Lower leg skin (tissue), 4 donors: Measurements from ENCODE around the gene BPIFB2. TPM values are rescaled to one million over a fixed set of nuclear protein-coding genes. Genes with fewer than 3 reads are reported as not detected.

Experiments used
- DNase-seq, 2 donors: peaks; one replicate each; pipeline ENCODE4 v3.0.0-alpha.2; 2019; ENCODE audit warnings: low spot score in 2 of 2
- H3K4me3 ChIP-seq: fragments of 200-600 bp; sonication (generic); 2 replicates; pipeline ENCODE4 v1.5.1; 2017; ENCODE audit warnings: mild to moderate bottlenecking, low read depth; ENCODE audit not compliant: poor library complexity, severe bottlenecking
- CTCF ChIP-seq, 3 donors: fragments of 450-650 bp; IDR thresholded peaks; one replicate each; pipeline ENCODE4 v1.5.1; 2016; ENCODE audit warnings: antibody characterized with exemption in 3 of 3, mild to moderate bottlenecking in 3 of 3, moderate library complexity in 2 of 3
- POLR2A ChIP-seq, 2 donors: fragments of 450-650 bp; IDR thresholded peaks; one replicate each; pipeline ENCODE4 v1.6.1; 2016 to 2017; ENCODE audit warnings: antibody characterized with exemption in 2 of 2, mild to moderate bottlenecking in 1 of 2, moderate library complexity in 1 of 2
- WGBS, 2 donors: methylation state at CpG; one replicate each; pipeline ENCODE4 v1.1.5; 2018; 5-methylcytosine and 5-hydroxymethylcytosine counted together
- intact Hi-C: fragments of 100-400 bp; cut with DNase I; formaldehyde crosslinking; loops from one replicate; pipeline ENCODE4 v1.15.0; 2023; ENCODE audit warnings: low total_unique reads
- total RNA-seq, 4 donors: library from RNA; depleted of rRNA; stranded (reverse); fragments of >200 nt; gene quantifications; one replicate each; pipeline ENCODE4 v1.1.0, GENCODE V29; 2016

Gene BPIFB2
- not detected for total RNA-seq

- intact Hi-C loops = no loop called here
- no peak for DNase-seq
- H3K4me3 ChIP-seq = no peak within 1 kb of the TSS
- 83 to 86% methylated on average over 10 to 11 of the region's 11 CpGs for WGBS, 2 donors
- no peak for TF ChIP-seq POLR2A (IDR thresholded peaks at IDR 0.05)
- no peak for TF ChIP-seq CTCF (IDR thresholded peaks at IDR 0.05)
Measured at GRCh38 chr20:33007376-33008335, at the start of gene BPIFB2. Gene BPIFB2, plus strand, starts transcription at chr20:33007704. Its CDS starts 871 bp downstream, at chr20:33008575.

GRCh38 chr20:32958574-32958973, 48.9 kb upstream of the BPIFB2 start:
- intact Hi-C loops = no loop called here
- TF ChIP-seq POLR2A (IDR thresholded peaks at IDR 0.05) (no peak), CTCF (IDR thresholded peaks at IDR 0.05) (no peak)
- DNase-seq = peak in 1 of 2 donors; percentile 54
- H3K4me3 ChIP-seq = no peak overlapping the region

GRCh38 chr20:32959351-32960221, 47.9 kb upstream of the BPIFB2 start:
- no peak overlapping the region for H3K4me3 ChIP-seq
- TF ChIP-seq CTCF (IDR thresholded peaks at IDR 0.05) = no peak
- no peak for TF ChIP-seq POLR2A (IDR thresholded peaks at IDR 0.05)
- DNase-seq = peak; percentile 4 to 85
- intact Hi-C loops = no loop called here
- 84 to 90% methylated on average over 14 of the region's 14 CpGs for WGBS, 2 donors

GRCh38 chr20:32960222-32960518, 47.3 kb upstream of the BPIFB2 start:
- intact Hi-C loops = no loop called here
- peak; percentile 0 to 75 for DNase-seq
- H3K4me3 ChIP-seq = no peak overlapping the region
- TF ChIP-seq POLR2A (IDR thresholded peaks at IDR 0.05) (no peak), CTCF (IDR thresholded peaks at IDR 0.05) (no peak)

GRCh38 chr20:32960849-32961731, 46.4 kb upstream of the BPIFB2 start:
- DNase-seq = peak in 1 of 2 donors; percentile 9
- WGBS, 2 donors = 83 to 90% methylated on average over 26 to 28 of the region's 28 CpGs
- TF ChIP-seq CTCF (IDR thresholded peaks at IDR 0.05) (no peak), POLR2A (IDR thresholded peaks at IDR 0.05) (no peak)
- intact Hi-C loops = no loop called here
- H3K4me3 ChIP-seq = no peak overlapping the region
